ENCODE measurements around the gene ADAMTS3. TPM values are rescaled to one million over a fixed set of nuclear protein-coding genes. Genes with fewer than 3 reads are reported as not detected.

The ADAMTS3 gene
- polyA plus RNA-seq, 2 of the 4 experiments (the other 2 are of a cell fraction) = 0.03 TPM; not detected in 1

DNA sequence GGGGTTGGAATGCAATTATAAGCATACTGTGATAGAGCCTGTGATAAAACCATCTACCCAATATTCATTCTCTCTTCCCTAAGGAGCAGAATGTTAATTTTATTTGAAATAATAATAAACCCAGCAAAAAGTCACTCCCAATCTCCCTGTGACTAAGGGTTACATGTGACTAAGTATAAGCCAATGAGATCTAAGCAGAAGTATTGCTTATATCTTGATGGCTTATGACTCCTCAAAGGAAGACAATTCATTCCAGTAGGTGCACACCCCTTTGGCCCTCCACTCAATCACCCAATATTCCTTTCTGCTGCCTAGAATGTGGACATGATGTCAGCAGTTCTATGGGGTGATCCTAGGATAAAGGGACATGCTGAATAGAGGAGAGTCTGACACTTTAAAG, 224.6 kb downstream of the ADAMTS3 start:
- Histone ChIP-seq H3K27ac (no peak overlapping the region), H3K4me1 (no peaks in the 10 kb centered on the region), H3K4me3 (no peak overlapping the region), H3K4me2 (no peak overlapping the region), H3K9me3 (no peaks in the 10 kb centered on the region)
- POLR2A ChIA-PET = no interaction called here
- CTCF ChIA-PET = no interaction called here
- FAIRE-seq (no peak), ATAC-seq (no peak), DNase-seq (ENCODE audit: low read depth in 1 of 2, low spot score in 1 of 2) (no peak)
- no peak for TF ChIP-seq CHD2 (IDR thresholded peaks at IDR 0.05; ENCODE audit: low read length, partially characterized antibody)
- TF ChIP-seq SMC3 (IDR thresholded peaks at IDR 0.05) = no peak
- no peak for TF ChIP-seq HOXB13 (CRISPR knock-in tag; IDR thresholded peaks at IDR 0.05; ENCODE audit: low read depth)
- TF ChIP-seq POLR2AphosphoS2 (conservative IDR thresholded peaks at IDR 0.05; ENCODE audit: low read length) = no peak
- no peak for TF ChIP-seq PHF8 (IDR thresholded peaks at IDR 0.05; ENCODE audit: borderline replicate concordance, low read depth)
- no peak for TF ChIP-seq FOSL2 (IDR thresholded peaks at IDR 0.05)
- no peak for TF ChIP-seq FOSL2 (CRISPR knock-in tag; IDR thresholded peaks at IDR 0.05)

DNA sequence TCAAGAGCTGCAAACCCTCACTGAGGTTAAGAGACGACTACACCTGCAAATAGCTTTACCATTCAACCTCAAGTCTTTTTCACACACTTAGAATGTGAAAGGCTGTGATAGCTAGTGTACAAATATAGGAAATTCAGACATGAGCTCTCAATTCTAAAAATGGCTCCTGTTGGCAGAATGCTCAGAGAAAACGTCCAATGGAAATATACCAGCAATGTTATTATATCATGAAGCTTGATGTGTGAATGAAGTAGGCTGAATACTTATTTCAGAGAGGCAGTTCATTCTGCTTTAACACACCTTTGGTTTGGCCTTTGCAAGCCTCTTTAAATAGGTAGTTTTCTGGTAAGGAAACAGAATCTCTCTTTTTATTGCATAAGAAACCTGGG, 227.6 kb downstream of the ADAMTS3 start:
- no peak overlapping the region for H3K27ac ChIP-seq
- no peaks in the 10 kb centered on the region for H3K4me1 ChIP-seq
- H3K4me3 ChIP-seq = no peak overlapping the region
- no peak overlapping the region for H3K4me2 ChIP-seq
- TF ChIP-seq RNF2 (IDR thresholded peaks at IDR 0.05; ENCODE audit: borderline replicate concordance, low read depth) (no peak), MAX (IDR thresholded peaks at IDR 0.05) (no peak), FOSL2 (IDR thresholded peaks at IDR 0.05) (no peak), FOSL2 (CRISPR knock-in tag; IDR thresholded peaks at IDR 0.05) (no peak), HEYL (CRISPR knock-in tag; IDR thresholded peaks at IDR 0.05) (no peak), ZSCAN20 (CRISPR knock-in tag; IDR thresholded peaks at IDR 0.05) (no peak)
- no peak for DNase-seq (ENCODE audit: low read depth in 1 of 2, low spot score in 1 of 2)
- no peaks in the 10 kb centered on the region for H3K9me3 ChIP-seq
- ChIA-PET POLR2A (no interaction called here), CTCF (interaction anchor here (0.8 kb wide), 1 partner anchor 1111 kb away, joined by 3 read pairs; no protein-coding TSS in a partner anchor)
- 5% methylated on average over 2 of the region's 2 CpGs for WGBS (ENCODE audit: missing lambda C conversion rate)
- ATAC-seq = no peak
- FAIRE-seq = no peak

- ChIA-PET CTCF (no interaction called here), POLR2A (no interaction called here)
- Histone ChIP-seq H3K4me2 (no peak overlapping the region), H3K9me3 (no peaks in the 10 kb centered on the region), H3K4me3 (no peak overlapping the region), H3K27ac (no peak overlapping the region), H3K4me1 (no peaks in the 10 kb centered on the region)
- DNase-seq (ENCODE audit: low read depth in 1 of 2, low spot score in 1 of 2) (no peak), ATAC-seq (no peak), FAIRE-seq (no peak)
- TF ChIP-seq MAZ (IDR thresholded peaks at IDR 0.05; ENCODE audit: borderline replicate concordance, low read depth, low read length) = no peak
- 54% methylated on average over 1 of the region's 1 CpG for WGBS (ENCODE audit: missing lambda C conversion rate)
Observed at GRCh38 chr4:72340803-72341431, 228.1 kb downstream of the ADAMTS3 start.

GRCh38 chr4:72338060-72338459, 231.0 kb downstream of the ADAMTS3 start:
- POLR2A ChIA-PET = no interaction called here
- 63% methylated on average over 1 of the region's 1 CpG for WGBS (ENCODE audit: missing lambda C conversion rate)
- no peak for DNase-seq (ENCODE audit: low read depth in 1 of 2, low spot score in 1 of 2)
- no peak for TF ChIP-seq CBX8 (IDR thresholded peaks at IDR 0.05)
- no peak for TF ChIP-seq EHF (CRISPR knock-in tag; IDR thresholded peaks at IDR 0.05)
- TF ChIP-seq POLR2AphosphoS2 (conservative IDR thresholded peaks at IDR 0.05; ENCODE audit: low read length) = no peak
- no peak for TF ChIP-seq SMC3 (IDR thresholded peaks at IDR 0.05)
- no peak for TF ChIP-seq HDAC2 (IDR thresholded peaks at IDR 0.05)
- TF ChIP-seq JUN (IDR thresholded peaks at IDR 0.05) = no peak
- no peak for TF ChIP-seq RAD21 (conservative IDR thresholded peaks at IDR 0.05 in 1 of 2, IDR thresholded peaks at IDR 0.05 in 1 of 2)
- no peak for TF ChIP-seq CHD4 (IDR thresholded peaks at IDR 0.05; ENCODE audit: borderline replicate concordance)
- no peak for TF ChIP-seq ZFP36 (IDR thresholded peaks at IDR 0.05; ENCODE audit: borderline replicate concordance, partially characterized antibody)
- TF ChIP-seq BHLHE40 (IDR thresholded peaks at IDR 0.05; ENCODE audit: low read depth, low read length) = no peak
- TF ChIP-seq, protein P1, sequence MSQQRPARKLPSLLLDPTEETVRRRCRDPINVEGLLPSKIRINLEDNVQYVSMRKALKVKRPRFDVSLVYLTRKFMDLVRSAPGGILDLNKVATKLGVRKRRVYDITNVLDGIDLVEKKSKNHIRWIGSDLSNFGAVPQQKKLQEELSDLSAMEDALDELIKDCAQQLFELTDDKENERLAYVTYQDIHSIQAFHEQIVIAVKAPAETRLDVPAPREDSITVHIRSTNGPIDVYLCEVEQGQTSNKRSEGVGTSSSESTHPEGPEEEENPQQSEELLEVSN (IDR thresholded peaks at IDR 0.05; ENCODE audit: borderline replicate concordance, low read depth) = no peak
- TF ChIP-seq RARB (CRISPR knock-in tag; IDR thresholded peaks at IDR 0.05) = no peak
- no peak for TF ChIP-seq ZNF302 (CRISPR knock-in tag; IDR thresholded peaks at IDR 0.05)
- no peak for TF ChIP-seq POLR2A (IDR thresholded peaks at IDR 0.05; ENCODE audit: low read length)
- no peak for TF ChIP-seq MAZ (IDR thresholded peaks at IDR 0.05; ENCODE audit: borderline replicate concordance, low read depth, low read length)
- H3K4me3 ChIP-seq = no peak overlapping the region
- CTCF ChIA-PET = no interaction called here
- FAIRE-seq = no peak
- no peak overlapping the region for H3K27ac ChIP-seq
- H3K9me3 ChIP-seq = no peaks in the 10 kb centered on the region
- no peak for ATAC-seq
- H3K4me2 ChIP-seq = no peak overlapping the region
- no peaks in the 10 kb centered on the region for H3K4me1 ChIP-seq
